ENCODE measurements around the gene SYT6. TPM values are rescaled to one million over a fixed set of nuclear protein-coding genes. Genes with fewer than 3 reads are reported as not detected.

SYT6 gene
- total RNA-seq, 1 experiment from 2014 or later: not detected

Other genes starting within 250 kb of the SYT6 start
- gene AP4B1, start 249.1 kb downstream of the SYT6 start, total RNA-seq (2014; rRNA removed; shearing (Covaris generic); ENCODE audit: low replicate concordance): 12.3 and 12.7 TPM in 2 replicates
- gene DCLRE1B, start 248.5 kb downstream of the SYT6 start, total RNA-seq (2014; rRNA removed; shearing (Covaris generic); ENCODE audit: low replicate concordance): 11.6 and 11.8 TPM in 2 replicates
- 8.5 and 14.3 TPM in 2 replicates for gene HIPK1, start 224.5 kb downstream of the SYT6 start, total RNA-seq (2014; rRNA removed; shearing (Covaris generic); ENCODE audit: low replicate concordance)
- 2.2 and 2.7 TPM in 2 replicates for gene OLFML3, start 174.4 kb downstream of the SYT6 start, total RNA-seq (2014; rRNA removed; shearing (Covaris generic); ENCODE audit: low replicate concordance)